GM21367 (cell line): Measurements from ENCODE around the gene CASZ1.

Experiments used
- ATAC-seq: cut with Tn5 transposase; IDR thresholded peaks from one replicate; pipeline ENCODE4 v1.9.1; 2021; ENCODE audit not compliant: unreplicated experiment

The CASZ1 gene

DNA sequence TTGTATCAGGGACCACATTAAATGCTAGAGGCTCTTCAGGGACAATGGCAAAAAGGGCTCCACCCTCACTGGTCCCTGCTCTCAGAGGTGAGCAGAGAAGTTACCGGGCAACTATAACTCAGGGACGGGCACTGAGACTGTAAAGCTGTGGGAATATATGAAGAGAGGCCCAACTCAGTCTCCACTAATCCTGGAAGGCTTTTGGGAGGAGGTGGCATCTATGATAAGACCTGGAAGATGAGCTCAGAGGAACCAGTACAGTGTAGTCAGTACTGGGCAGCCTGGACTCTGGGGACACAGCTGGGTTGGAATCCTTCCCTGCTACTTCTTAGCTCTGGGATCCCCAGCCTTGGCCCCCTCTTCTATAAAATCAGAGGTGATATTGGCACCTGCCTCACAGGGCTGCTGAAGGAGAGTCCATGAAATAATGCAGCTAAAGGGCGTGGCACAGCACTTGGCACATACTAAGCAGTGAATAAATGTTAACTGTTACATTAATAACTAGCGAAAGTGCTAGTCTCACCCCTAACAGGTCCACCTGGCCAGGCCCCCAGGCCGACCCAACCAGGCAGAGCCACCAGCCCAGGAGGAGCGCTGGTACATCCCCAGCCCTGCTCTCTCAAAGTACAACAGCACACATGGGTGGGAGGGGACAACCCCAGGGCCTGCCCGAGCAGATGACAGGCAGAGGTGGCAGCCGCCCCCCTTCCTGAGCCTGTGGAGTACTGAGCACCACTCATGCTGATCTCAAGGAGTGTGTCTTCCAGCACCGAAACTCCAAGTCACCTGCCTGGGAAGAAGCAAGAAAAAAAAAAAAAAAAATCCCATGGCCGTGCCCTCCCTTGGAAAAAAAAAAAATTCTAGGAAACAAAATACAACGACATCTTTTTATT, 62.7 kb downstream of the CASZ1 start:
- no peak for ATAC-seq

DNA sequence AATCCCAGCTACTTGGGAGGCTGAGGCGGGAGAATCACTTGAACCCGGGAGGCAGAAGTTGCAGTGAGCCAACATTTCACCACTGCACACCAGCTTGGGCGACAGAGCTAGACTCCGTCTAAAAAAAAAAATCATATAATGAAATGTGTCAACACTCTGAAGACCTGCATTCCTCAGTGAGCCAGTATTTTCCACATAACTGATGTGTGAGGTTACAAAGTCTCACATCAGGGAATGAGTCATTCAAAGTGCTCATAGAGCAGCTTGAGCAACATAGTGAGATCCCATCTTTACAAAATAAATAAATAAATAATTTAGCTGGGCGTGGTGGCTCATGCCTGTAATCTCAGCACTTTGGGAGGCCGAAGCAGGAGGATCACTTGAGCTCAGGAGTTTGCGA, 65.5 kb downstream of the CASZ1 start:
- no peak for ATAC-seq

DNA sequence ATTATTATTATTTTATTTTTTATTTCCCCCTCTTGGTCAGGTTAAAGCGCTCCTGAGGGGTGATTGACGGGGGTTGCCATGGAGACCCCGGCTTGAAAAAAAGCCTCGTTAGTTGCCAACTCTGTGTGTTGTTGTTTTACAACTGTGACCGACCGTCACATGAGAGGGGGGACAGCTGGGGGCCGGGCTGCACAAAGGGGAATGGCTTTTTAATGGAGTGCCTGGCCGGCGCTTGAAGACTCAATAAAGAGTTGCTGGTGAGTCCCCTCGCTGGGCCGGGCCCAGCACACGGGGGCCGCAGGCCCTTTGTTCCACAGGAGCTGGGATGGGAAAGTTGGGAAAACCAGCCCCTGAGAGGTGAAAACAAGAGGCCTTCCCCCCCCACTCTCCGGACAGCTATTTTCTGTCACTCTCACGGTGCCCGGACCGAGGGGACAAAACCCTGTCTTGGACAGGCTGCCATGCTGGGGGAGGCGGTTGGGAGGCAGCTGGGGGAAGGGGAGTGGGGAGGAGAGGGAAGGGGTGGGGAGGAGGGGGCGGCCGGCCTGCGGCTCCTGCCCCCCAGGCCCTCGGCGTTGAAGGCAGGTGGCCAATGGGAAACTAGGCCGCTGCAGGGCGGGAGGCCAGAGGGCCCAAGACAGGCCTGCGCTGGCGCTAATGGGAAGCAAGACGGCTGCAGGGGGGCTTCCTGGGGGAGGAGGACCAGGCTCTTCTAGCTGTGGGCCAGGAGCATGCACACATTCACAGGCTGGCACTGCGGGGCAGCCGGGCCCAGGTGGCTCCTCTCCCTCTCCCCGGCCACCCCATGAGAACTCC, 67.6 kb downstream of the CASZ1 start:
- ATAC-seq, result no peak

GRCh38 chr1:10727751-10728232, 68.7 kb downstream of the CASZ1 start:
- ATAC-seq, result no peak

DNA sequence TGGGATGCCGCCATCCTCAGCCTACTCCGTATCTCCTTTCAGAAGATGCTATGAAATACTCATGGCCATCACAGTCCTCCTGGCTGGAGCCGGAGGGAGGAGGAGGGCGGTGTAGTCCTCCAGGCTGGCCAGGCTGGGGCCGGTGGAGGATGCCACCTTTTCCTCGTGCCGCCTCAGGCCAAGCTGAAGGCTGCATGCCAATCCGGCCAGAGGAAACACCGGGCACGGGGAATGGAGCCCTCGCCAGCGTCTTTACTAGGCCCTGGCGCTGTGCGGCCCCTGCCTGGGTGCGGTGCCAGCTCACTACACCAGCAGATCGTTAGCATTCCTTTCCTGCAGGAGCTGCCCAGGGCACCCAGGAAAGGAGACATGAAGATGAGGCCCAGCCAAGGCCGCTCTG, 70.1 kb downstream of the CASZ1 start:
- ATAC-seq, result no peak

GRCh38 chr1:10724948-10725847, 71.2 kb downstream of the CASZ1 start:
- ATAC-seq, result no peak

DNA sequence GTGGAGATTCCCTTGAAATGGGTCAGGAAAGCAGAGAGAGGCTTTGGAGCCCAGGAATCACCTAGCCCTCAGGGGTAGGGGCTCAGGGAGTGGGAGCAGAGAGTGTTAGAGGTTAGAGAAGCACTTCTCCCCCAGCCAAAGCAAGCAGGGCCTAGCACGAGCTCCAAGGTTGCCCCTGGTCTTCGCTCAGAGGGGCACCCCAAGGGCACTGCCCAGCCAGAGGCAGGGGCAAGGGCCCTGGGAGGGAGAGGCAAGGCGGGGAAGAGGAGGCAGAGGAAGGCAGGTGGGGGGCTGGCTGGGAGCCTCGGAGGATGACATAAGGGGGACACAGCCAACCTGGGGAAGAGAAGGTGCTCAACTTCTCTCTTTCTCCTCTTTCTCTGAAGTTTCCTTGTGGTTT, 71.9 kb downstream of the CASZ1 start:
- ATAC-seq, result no peak

DNA sequence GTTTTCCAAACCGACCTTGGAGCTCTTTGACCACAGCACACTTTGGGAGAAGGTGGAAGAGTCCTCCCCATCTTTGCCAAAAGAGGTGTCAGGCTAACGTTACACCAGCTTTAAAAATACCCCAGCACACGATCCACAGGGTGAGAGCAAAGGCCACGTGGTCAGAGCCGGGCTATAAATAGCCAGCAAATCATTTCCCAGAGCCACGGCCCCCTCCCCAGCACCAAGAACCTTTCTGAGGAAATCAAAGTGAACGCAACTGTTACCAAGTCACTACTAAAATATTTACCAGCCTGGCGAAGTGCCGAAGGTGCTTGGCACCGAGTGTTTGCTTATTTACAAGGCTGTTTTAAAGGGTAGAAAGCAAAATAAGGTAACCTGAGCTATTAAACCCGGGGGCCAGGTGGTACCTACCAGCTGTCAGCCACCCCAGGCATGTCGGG, 72.4 kb downstream of the CASZ1 start:
- ATAC-seq, result no peak

DNA sequence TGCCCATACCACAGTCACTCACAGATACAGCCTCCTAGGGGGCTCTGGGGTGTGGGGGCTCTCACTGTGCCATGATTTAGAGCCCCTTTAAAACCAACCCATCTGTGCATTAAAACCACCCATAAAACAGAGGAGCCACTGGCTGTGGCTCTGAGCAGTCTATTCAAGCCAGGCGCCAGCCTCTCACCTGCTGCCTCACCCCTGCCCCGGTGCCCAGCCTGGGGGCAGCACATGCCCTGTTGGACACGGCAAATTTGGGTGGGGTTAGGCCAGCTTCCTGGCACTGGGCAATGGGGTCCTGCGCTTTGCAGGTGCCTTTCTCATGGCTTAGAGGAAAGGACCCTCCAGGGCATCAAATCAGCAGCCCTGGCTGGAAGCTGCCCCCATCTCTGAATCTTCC, 73.1 kb downstream of the CASZ1 start:
- ATAC-seq, result no peak

DNA sequence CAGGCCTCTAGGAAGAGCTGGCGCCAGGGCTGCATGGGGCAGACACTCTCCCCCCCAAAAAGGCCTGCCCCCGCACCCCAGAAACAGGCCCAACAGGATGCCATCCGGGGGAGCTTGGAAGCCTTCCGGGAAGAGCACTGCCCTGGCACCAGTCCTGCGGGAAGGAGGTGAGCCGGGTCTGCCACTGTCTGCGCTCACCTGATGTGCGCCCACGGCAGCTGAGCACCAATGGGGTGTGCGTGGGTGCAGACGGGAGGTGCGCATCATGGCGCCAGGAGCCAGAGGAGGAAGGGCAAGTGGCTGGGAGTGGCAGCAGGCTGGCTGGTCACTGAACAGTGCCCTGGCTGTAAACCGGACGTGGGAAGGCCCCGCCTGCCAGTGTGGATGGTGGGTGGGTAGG, 73.6 kb downstream of the CASZ1 start:
- ATAC-seq, result no peak

DNA sequence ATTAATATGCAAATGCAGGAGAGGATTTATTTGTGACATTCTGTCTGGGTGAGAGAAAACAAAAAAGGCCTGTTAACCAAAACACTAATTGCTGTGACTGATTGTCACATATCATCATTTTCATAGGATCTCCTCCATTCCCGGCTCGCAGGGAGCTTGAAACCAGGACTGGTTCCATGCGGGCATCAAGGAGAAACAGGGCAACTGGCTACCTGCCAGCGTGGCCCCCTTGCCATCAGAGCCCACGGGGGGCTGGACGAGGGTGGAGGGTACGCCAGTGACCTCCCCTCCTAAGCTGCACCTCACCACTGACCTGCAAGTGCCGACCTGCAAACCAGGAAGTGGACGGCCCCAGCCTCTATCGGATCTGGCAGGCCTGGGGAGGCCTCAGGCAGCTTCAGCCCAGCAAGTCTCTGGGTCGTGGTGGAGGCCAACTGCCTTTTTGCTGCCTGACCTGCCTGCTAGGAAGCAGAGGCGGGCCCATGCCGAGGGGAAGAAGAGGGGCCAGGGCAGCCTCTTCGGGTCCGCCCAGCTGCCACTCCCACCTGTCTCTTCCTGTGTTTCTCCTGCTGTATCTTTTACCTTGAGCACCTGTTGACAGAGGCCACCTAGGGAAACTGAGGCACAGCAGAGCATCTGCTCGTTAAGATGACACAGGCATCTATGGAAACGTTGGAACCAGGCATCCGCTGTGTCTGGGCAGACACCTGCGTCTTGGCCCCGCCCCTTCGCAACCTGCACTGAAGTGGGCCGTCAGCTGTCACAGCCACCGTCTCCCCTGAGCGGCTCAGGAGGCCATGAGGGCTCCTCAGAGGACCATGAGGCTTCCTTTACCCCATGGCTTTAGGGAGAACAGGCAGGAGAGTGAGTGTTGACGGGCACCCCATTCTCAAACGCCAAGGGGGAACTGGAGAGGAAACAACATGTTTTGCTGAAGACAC, 74.8 kb downstream of the CASZ1 start:
- no peak for ATAC-seq

DNA sequence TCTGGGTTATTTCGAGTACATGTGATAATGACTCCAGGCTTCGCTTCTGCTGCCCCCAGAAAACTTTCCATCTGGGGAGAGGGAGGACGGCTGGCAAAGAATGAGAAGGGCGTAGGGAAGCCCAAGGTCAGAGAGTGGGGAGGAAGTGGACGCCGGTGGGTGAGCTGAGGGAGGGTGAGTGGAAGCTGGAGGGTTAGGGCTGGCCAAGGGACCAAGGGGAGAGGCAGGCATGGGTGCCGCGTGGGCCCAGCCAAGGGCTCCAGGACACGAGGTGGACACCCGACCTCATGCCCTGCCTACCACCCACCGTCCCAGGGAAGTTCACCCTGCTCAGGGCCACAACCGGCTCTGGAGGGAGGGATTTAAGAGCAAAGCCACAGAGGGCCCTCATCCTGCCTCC, 75.8 kb downstream of the CASZ1 start:
- no peak for ATAC-seq

GRCh38 chr1:10718083-10718415, 78.4 kb downstream of the CASZ1 start:
- no peak for ATAC-seq

DNA sequence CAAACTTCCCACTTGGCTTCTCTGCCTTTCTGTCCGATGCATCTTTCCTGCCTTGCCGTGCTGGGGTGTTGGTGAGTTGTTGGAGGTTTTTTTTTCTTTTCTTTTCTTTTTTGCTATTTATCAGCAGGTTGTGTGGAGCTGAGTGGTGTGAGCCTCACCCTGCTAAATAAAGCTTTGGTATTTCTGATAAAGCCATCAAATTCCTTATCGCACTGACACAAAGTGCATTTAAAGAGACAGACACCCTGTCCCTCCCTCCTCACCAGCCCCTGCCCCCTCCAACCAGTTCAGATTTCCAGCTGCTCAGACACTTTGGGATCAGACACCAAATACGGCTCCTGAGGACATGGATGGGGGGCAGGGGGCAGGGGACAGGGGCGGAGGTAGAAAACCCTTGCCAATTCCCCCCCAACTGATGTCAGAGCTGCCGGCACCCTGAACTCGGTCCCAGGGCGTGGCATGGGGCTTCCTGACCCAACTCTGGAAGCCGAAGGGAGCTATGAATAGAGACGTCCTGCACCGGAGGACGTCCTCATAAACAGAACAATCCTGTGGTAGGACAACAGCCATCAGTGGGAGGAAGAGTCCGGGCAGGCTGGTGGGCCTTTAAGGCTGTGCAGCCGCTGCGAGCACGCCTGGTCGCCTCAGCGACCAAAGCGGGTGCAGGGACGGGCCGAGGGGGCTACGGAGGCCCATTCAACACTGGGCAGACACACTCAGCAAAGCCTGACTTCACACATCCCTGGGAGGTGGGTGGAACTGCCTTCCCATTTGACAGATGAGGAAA, 79.0 kb downstream of the CASZ1 start:
- ATAC-seq, result no peak

- ATAC-seq, result no peak
Measured at GRCh38 chr1:10716840-10717239, 79.6 kb downstream of the CASZ1 start.

DNA sequence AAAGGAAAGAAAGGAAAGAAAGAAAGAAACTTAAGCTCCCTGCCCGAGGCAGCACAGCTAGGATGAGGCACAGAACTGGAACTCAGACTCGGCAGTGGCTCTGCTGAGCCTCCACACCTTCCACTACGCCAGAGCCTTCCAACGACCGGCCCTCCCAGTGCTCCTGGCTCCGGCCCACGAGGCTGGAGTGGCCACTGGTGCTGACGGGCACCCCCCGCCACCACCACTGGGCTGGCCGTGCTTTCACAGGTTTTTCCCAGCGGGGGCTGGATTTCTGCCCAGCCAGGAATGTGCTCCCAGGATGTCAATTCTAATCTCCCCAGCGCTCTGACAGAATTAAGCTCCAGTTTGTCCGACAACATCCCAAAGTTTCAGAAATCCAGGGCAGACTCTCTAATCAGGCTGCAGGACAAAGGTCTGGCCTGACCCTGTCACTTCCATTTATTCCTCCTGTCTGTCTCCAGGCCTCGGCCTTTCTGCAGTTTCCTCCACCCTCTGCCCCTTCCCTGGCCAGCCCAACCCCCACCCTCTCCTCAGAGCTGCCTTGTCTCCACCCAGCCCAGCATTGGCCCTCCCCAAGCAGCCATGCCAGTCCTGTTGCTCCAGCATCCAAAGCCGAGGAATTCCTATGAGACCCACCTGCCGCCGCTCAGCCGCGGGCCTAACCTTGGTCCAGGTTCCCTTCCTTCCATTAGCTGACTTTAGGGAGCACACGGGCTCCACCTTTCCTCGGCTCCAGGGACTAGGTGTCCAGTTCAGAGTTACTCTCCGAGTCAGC, 81.9 kb downstream of the CASZ1 start:
- no peak for ATAC-seq

DNA sequence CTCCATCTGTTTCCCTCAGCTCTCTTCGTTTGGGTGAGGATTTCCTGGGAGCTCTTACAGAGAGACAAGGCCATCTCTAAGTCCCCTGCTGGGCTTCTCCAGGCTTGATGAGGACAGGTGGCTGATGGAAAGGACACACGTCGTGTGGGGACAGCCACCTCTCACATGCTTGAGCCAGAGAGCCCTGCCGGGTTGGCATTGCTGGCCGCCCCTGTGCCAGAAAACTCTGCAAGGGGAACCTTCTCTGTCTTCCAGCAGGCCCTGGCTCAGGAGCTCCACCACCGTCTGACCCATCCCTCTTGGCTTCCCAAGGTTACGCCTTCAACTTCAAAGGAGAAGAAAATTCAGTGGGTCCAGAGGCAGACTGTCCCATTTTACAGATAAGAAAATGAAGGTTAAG, 82.8 kb downstream of the CASZ1 start:
- no peak for ATAC-seq

DNA sequence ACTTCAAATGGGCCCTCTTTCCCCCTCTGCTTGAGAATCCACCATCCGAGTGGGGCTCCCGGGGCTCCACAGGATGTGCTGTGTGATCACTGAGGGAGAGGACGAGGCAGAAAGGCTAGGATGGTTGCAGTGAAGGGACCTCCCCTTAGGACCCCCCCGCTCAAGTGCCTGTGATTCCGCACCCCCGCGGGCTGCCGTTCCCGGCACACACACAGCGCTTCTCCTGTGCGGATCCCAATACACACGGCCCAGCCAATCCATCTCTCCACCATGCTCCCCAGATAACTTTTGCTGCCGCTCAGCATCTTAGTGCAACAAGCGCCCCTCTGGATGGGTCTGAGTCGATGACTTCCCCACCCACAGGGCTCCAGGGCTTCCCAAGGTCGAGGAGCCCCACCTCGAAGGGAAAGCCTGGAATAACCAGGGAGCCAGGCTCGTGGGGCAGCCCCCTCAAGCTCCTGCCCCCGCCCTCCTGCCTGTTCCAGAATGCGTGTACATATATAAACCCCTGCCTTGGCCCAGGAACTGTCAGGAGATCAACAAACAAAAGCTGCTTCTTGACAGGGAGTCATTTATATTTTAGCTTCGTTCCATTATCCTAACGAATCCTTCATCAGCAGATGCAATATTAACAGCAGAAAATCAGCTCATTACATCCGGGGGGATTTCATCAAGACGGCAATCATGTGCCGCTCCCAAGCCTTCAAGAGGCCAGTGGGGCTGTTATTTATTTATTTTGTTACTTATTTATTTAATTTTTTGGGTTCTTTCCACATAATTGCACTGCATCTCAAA, 83.7 kb downstream of the CASZ1 start:
- no peak for ATAC-seq
